Neural progenitor cell (in vitro differentiated cells): Measurements from ENCODE around the gene ANXA10. TPM values are rescaled to one million over a fixed set of nuclear protein-coding genes. Genes with fewer than 3 reads are reported as not detected.

Experiments
- DNase-seq: peaks from one replicate; pipeline ENCODE4 v3.0.0-alpha.2; 2016; ENCODE audit warnings: low spot score
- H2AFZ ChIP-seq: fragments of 200-600 bp; sonication (generic); replicated peaks from 2 replicates; pipeline ENCODE4 v1.6.1; 2016; ENCODE audit warnings: antibody characterized with exemption
- H3F3A ChIP-seq: fragments of 200-600 bp; sonication (generic); 2 replicates; pipeline ENCODE4 v1.6.1; 2016; ENCODE audit warnings: antibody characterized with exemption, low read depth
- H3K27ac ChIP-seq: fragments of 200-600 bp; sonication (generic); 2 replicates; pipeline ENCODE4 v1.5.1; 2016; ENCODE audit warnings: mild to moderate bottlenecking
- H3K27me3 ChIP-seq: fragments of 200-600 bp; sonication (generic); 2 replicates; pipeline ENCODE4 v1.6.1; 2016; ENCODE audit warnings: mild to moderate bottlenecking, moderate library complexity
- H3K36me3 ChIP-seq: fragments of 200-600 bp; sonication (generic); 2 replicates; pipeline ENCODE4 v1.5.1; 2016
- H3K4me1 ChIP-seq: fragments of 200-600 bp; sonication (generic); 2 replicates; pipeline ENCODE4 v1.6.1; 2016; ENCODE audit warnings: mixed run types
- H3K4me2 ChIP-seq: fragments of 200-600 bp; sonication (generic); 2 replicates; pipeline ENCODE4 v1.6.1; 2016
- H3K4me3 ChIP-seq: fragments of 200-600 bp; sonication (generic); 2 replicates; pipeline ENCODE4 v1.5.1; 2016
- H3K79me2 ChIP-seq: fragments of 200-600 bp; sonication (generic); 2 replicates; pipeline ENCODE4 v1.6.1; 2016; ENCODE audit warnings: low read depth
- H3K9ac ChIP-seq: fragments of 200-600 bp; sonication (generic); 2 replicates; pipeline ENCODE4 v1.6.1; 2016
- H3K9me3 ChIP-seq: fragments of 200-600 bp; sonication (generic); 2 replicates; pipeline ENCODE4 v1.5.1; 2016; ENCODE audit warnings: low read depth
- H4K20me1 ChIP-seq: fragments of 200-600 bp; sonication (generic); 2 replicates; pipeline ENCODE4 v1.6.1; 2016; ENCODE audit warnings: low read depth
- H3K27ac Mint-ChIP-seq: 3 replicates; pipeline ENCODE4 v1.8.0; 2021; ENCODE audit warnings: mixed read lengths
- H3K27me3 Mint-ChIP-seq: 2 replicates; pipeline ENCODE4 v1.8.0; 2022; ENCODE audit warnings: low read depth, mild to moderate bottlenecking, inconsistent platforms, moderate library complexity, mixed read lengths; ENCODE audit not compliant: insufficient read depth
- H3K36me3 Mint-ChIP-seq: 3 replicates; pipeline ENCODE4 v1.8.0; 2021; ENCODE audit warnings: mixed read lengths
- H3K4me1 Mint-ChIP-seq: 3 replicates; pipeline ENCODE4 v1.8.0; 2021; ENCODE audit warnings: mixed read lengths
- H3K4me3 Mint-ChIP-seq: 3 replicates; pipeline ENCODE4 v1.8.0; 2021; ENCODE audit warnings: mild to moderate bottlenecking, moderate library complexity, mixed read lengths
- H3K9me3 Mint-ChIP-seq: 3 replicates; pipeline ENCODE4 v1.8.0; 2020; ENCODE audit warnings: mixed read lengths
- EZH2 ChIP-seq: fragments of 200-600 bp; sonication (generic); IDR thresholded peaks from 2 replicates; pipeline ENCODE4 v1.6.1; 2017; ENCODE audit warnings: antibody characterized with exemption, mild to moderate bottlenecking, moderate library complexity
- EZH2phosphoT487 ChIP-seq: fragments of 200-600 bp; sonication (generic); IDR thresholded peaks from 2 replicates; pipeline ENCODE4 v1.6.1; 2017; ENCODE audit warnings: antibody characterized with exemption
- total RNA-seq: library from RNA; depleted of rRNA; stranded (reverse); fragments of >200 nt; gene quantifications from 2 replicates; pipeline ENCODE4 v1.2.3, GENCODE V29; 2015; ENCODE audit warnings: low replicate concordance
- TF ChIP-seq, protein P1 (sequence below): fragments of 200-600 bp; sonication (generic); IDR thresholded peaks from 2 replicates; pipeline ENCODE4 v1.5.1; 2017; ENCODE audit warnings: antibody characterized with exemption, mild to moderate bottlenecking

Gene ANXA10
- total RNA-seq, 1 donor from 2014 or later, result not detected

DNA sequence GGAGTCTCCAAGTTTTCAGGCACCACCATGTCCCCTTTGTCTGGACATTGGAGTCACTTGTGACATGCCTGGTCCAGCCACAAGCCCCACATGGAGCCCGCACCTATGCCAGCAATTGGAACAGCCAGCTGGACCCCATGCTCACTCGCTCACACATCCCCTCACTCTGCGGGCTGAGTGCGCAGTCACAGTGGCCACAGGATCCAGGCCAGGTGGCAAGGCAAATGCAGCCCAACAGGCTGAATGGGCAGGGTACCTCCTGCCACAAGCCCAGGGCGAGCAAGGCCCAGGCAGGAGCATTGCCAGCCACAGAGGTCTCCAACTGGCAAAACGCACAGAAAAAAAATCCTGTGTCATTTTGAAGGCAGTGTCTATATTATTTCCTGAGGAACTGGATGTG, 82.0 kb downstream of the ANXA10 start:
- no peak overlapping the region for H3K4me3 Mint-ChIP-seq
- H3K27ac Mint-ChIP-seq, result no peak overlapping the region
- H3K4me1 Mint-ChIP-seq, result no peaks in the 10 kb centered on the region

DNA sequence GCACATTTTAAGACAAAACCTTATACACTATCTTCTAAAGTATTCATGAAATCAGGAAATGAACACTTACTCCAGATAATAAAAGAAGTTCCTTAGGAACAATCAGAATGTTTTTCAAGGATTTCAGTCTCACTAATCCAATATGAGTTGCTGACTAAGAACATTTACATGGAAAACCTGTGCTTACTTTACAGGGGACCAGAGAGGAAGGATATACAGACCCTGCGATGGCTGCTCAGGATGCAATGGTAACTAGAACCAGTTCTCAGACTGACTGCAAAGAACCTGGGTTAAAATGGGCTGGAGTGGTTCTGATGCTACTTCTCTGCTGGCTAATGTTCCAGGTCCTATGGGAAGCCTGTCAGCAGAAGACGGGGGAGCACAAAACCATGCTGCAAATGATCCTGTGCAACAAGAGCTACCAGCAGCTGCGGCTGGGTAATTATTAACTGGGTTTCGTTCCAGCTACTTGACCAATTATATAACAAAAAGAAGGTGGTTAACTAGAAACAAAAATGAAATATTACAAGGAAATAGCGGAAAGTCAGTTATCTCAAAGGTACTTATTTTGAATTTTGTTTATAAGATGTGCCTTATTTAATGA, 85.3 kb downstream of the ANXA10 start:
- no peak for TF ChIP-seq EZH2
- TF ChIP-seq EZH2phosphoT487, result no peak
- TF ChIP-seq, protein P1, sequence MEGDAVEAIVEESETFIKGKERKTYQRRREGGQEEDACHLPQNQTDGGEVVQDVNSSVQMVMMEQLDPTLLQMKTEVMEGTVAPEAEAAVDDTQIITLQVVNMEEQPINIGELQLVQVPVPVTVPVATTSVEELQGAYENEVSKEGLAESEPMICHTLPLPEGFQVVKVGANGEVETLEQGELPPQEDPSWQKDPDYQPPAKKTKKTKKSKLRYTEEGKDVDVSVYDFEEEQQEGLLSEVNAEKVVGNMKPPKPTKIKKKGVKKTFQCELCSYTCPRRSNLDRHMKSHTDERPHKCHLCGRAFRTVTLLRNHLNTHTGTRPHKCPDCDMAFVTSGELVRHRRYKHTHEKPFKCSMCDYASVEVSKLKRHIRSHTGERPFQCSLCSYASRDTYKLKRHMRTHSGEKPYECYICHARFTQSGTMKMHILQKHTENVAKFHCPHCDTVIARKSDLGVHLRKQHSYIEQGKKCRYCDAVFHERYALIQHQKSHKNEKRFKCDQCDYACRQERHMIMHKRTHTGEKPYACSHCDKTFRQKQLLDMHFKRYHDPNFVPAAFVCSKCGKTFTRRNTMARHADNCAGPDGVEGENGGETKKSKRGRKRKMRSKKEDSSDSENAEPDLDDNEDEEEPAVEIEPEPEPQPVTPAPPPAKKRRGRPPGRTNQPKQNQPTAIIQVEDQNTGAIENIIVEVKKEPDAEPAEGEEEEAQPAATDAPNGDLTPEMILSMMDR, result no peak
- Histone ChIP-seq H3K4me3 (no peak overlapping the region), H3K36me3 (no peaks in the 10 kb centered on the region), H2AFZ (no peak overlapping the region), H3K4me2 (no peak overlapping the region), H3K27me3 (no peaks in the 10 kb centered on the region), H3K4me1 (no peaks in the 10 kb centered on the region), H3K9ac (no peak overlapping the region), H4K20me1 (no peaks in the 10 kb centered on the region), H3K79me2 (no peaks in the 10 kb centered on the region), H3K9me3 (no peaks in the 10 kb centered on the region), H3F3A (no peaks in the 10 kb centered on the region), H3K27ac (no peak overlapping the region)
- Mint-ChIP-seq H3K27ac (no peak overlapping the region), H3K4me3 (no peak overlapping the region), H3K27me3 (no peaks in the 10 kb centered on the region), H3K36me3 (no peaks in the 10 kb centered on the region), H3K4me1 (no peaks in the 10 kb centered on the region), H3K9me3 (no peaks in the 10 kb centered on the region)
- DNase-seq, result no peak

More for the DNA sequence above, 82.0 kb downstream of the ANXA10 start:
- H4K20me1 ChIP-seq, result no peaks in the 10 kb centered on the region
- Mint-ChIP-seq H3K27me3 (no peaks in the 10 kb centered on the region), H3K36me3 (no peaks in the 10 kb centered on the region), H3K9me3 (no peaks in the 10 kb centered on the region)
- H2AFZ ChIP-seq, result no peak overlapping the region
- no peaks in the 10 kb centered on the region for H3K9me3 ChIP-seq
- H3K27me3 ChIP-seq, result no peaks in the 10 kb centered on the region
- TF ChIP-seq EZH2 (no peak), EZH2phosphoT487 (no peak)
- TF ChIP-seq, protein P1, result no peak
- no peak overlapping the region for H3K4me2 ChIP-seq
- H3K36me3 ChIP-seq, result no peaks in the 10 kb centered on the region
- H3K4me1 ChIP-seq, result no peaks in the 10 kb centered on the region
- H3K4me3 ChIP-seq, result no peak overlapping the region
- no peaks in the 10 kb centered on the region for H3F3A ChIP-seq
- H3K79me2 ChIP-seq, result no peaks in the 10 kb centered on the region
- no peak overlapping the region for H3K9ac ChIP-seq
- no peak for DNase-seq
- H3K27ac ChIP-seq, result no peak overlapping the region

DNA sequence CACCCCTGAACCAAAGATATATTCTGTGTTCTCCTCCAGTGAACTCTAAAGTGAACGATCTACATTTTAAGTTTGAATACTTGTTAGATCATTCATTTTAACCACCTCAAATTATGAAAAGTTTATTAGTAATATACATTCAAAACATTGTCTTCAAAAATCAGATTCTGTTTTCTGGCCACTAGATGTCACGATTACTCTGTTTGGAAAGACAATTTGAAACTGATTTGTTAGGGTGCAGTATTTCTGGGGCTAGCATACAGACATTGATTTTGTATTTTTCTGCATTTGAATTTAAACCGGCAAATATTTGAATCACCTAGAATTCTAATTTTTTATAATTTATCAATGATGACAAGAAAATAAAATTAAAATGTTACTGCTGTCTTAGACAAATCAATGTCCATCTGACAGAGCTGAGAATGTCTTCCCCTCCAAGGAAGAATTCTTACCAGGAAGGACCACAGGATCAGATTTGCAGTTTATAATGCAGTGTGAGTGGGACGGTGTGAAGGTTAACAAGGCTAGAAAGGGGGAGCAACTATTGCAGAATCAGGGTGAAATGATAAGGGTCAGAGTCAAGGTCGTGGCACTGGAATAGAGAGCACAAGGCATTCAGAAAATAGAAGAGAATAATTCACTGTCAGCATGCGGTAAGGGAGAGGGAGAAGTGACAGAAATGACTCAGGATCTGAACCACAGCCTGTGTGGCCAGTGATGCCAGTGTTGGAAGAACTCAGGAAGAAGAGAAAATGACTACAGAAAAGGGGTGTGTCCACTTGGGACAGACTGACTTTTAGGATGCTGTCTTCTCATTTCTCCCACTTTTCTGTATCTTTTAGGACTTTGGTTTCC, 91.6 kb downstream of the ANXA10 start:
- Histone ChIP-seq H2AFZ (no peak overlapping the region), H3K4me1 (no peaks in the 10 kb centered on the region), H3F3A (no peaks in the 10 kb centered on the region), H3K27ac (no peak overlapping the region), H3K9me3 (no peaks in the 10 kb centered on the region), H3K4me3 (no peak overlapping the region), H3K27me3 (no peaks in the 10 kb centered on the region), H3K9ac (no peak overlapping the region), H3K36me3 (no peaks in the 10 kb centered on the region), H3K4me2 (no peak overlapping the region), H4K20me1 (no peaks in the 10 kb centered on the region), H3K79me2 (no peaks in the 10 kb centered on the region)
- peak; percentile 18 for DNase-seq
- Mint-ChIP-seq H3K4me1 (no peaks in the 10 kb centered on the region), H3K27ac (no peak overlapping the region), H3K4me3 (no peak overlapping the region), H3K27me3 (no peaks in the 10 kb centered on the region), H3K36me3 (no peaks in the 10 kb centered on the region), H3K9me3 (no peaks in the 10 kb centered on the region)
- no peak for TF ChIP-seq EZH2
- TF ChIP-seq, protein P1, result peak; percentile 77
